Stimulated activated CD4-positive, alpha-beta T cell treated with anti-CD3 and anti-CD28 coated beads, Interleukin-4, amount 100 ng/mL, for 48 hours (primary cell): ENCODE data around the gene HBE1.

Experiments
- DNase-seq, 2 donors: peaks; one replicate each; pipeline ENCODE4 v3.0.0-alpha.2; 2020; ENCODE audit warnings: low read depth in 2 of 2

Gene HBE1

DNA sequence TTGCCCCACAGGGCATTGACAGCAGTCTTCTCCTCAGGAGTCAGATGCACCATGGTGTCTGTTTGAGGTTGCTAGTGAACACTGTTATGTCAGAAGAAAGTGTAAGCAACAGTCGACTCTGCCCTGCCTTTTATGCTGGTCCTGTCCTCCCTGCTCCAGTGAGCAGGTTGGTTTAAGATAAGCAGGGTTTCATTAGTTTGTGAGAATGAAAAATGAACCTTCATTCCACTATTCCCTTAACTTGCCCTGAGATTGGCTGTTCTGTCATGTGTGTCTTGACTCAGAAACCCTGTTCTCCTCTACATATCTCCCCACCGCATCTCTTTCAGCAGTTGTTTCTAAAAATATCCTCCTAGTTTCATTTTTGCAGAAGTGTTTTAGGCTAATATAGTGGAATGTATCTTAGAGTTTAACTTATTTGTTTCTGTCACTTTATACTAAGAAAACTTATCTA is 35.3 kb downstream of the HBE1 start, which contains the start of gene HBD:
TSS of gene HBD (minus strand) at position 103 of the 454 bp plus-strand sequence. CDS start at position 53, 50 bp downstream.
- DNase-seq = no peak

GRCh38 chr11:5233307-5233706 is 36.4 kb downstream of the HBE1 start:
- DNase-seq = no peak

DNA sequence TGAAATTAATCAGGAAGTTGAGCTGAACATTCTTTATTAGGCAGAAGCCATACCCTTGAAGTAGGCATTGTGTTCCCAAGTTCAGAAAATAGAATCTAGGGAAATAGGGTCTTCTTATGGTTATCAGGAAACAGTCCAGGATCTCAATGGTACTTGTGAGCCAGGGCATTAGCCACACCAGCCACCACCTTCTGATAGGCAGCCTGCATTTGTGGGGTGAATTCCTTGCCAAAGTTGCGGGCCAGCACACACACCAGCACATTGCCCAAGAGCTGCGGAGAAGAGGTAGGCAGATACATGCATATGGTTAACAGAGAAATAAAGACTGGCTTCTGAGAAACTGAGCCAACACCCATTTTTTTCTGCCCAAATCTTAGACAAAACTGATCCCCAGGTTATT is 36.9 kb downstream of the HBE1 start:
- DNase-seq = no peak

DNA sequence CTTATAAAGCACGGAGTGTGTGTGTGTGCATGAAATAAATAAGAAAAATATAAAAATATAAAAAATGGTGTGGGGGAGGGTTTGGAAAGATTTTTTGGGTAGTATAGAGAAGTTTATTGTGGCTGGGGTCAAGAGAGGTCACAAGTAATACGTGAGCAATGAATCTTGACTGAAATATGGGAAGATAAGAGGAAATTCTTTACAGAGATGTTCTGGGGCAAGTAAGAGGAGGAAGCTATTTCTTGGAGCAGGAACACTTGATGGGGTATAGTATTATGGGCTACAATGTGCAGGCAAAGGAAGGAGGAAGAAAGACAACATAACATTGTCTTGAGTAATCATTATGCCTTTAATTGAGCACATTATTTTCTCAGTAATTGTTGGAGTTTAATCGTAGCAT is 37.6 kb downstream of the HBE1 start:
- no peak for DNase-seq

DNA sequence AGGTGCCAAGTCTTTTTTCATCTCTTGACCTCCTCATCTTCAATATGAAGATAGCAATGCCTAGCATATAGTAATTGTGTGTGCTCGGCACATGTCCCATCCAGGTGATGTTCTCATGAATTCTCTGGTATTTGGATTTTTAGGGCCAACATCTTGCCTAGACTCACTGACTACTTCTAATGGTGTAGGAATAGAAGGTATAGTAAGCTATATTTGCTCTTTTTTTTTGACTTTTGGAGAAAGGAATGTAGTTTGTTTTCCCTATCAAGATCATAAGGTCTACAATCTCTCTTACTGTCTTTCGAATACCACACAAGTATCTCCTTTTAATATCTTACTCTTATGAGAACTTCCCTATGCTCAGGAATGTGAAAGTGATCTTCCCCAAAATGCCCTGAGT is 38.6 kb downstream of the HBE1 start:
- no peak for DNase-seq

GRCh38 chr11:5230266-5230665 is 39.5 kb downstream of the HBE1 start:
- DNase-seq = no peak

- no peak for DNase-seq
Measured at GRCh38 chr11:5229796-5230195, 39.9 kb downstream of the HBE1 start.

- no peak for DNase-seq
Measured at GRCh38 chr11:5229356-5229755, 40.4 kb downstream of the HBE1 start.

- DNase-seq = no peak
Measured at GRCh38 chr11:5228124-5228523, 41.6 kb downstream of the HBE1 start.

GRCh38 chr11:5227681-5228080 is 42.1 kb downstream of the HBE1 start:
- no peak for DNase-seq

- DNase-seq = no peak
Measured at GRCh38 chr11:5226732-5227310, 42.9 kb downstream of the HBE1 start, which contains the start of gene HBB. Gene HBB, minus strand, starts transcription at chr11:5227071. Its CDS starts 50 bp downstream, at chr11:5227021.

- DNase-seq = no peak
Measured at GRCh38 chr11:5225480-5225871, 44.3 kb downstream of the HBE1 start.

GRCh38 chr11:5224538-5225479 is 44.9 kb downstream of the HBE1 start:
- no peak for DNase-seq

DNA sequence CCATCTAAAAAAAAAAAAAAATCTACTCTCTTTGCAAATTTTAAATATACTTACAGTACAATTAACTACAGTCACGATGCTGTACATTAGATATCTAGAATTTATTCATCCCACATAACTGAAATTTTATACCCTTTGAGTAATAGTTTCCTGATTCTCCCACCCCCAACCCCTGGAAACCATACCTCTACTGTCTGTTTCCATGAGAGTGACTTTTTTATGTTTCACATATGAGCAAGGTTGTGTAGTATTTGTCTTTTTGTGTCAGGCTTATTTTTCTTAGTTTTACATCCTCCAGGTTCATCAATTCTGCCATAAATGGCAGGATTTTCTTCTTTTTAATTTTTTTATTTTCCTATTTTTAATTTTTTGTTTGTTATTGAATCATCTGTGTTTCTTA is 46.1 kb downstream of the HBE1 start:
- no peak for DNase-seq

GRCh38 chr11:5223146-5223545 is 46.6 kb downstream of the HBE1 start:
- DNase-seq = no peak
